VCaP (cell line): ENCODE measurements around the gene FGF19.
A peak's percentile ranks its signal among the peaks of the same experiment; 100 is the strongest.

Source experiments
- H3K27ac ChIP-seq: fragments of 450-650 bp; 2 replicates; pipeline ENCODE4 v1.5.1; 2017
- TF ChIP-seq, protein P1 (sequence below): fragments of 450-650 bp; conservative IDR thresholded peaks from 2 replicates; pipeline ENCODE4 v1.5.1; 2017; ENCODE audit warnings: mild to moderate bottlenecking, moderate library complexity

Gene FGF19

DNA sequence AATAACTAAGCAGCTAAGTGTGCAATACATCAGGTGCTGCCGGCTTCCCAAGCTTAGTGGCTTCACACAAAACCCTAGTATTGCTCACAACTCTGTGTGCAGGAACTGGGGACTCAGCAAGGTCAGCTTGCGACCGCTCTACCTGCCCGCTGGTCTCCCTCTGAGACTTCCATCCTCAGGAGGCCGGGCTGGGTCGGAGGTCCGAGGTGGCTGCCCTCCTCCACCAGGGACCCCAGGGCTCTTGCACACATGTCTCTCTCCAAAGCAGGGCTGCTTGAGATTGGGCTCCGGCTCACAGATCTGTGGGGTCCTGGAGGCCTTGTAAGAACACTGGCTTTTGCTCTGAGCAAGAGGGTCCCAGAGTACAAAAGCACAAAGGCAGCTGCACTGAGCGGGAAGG lies 25.4 kb upstream of the FGF19 start:
- TF ChIP-seq, protein P1, sequence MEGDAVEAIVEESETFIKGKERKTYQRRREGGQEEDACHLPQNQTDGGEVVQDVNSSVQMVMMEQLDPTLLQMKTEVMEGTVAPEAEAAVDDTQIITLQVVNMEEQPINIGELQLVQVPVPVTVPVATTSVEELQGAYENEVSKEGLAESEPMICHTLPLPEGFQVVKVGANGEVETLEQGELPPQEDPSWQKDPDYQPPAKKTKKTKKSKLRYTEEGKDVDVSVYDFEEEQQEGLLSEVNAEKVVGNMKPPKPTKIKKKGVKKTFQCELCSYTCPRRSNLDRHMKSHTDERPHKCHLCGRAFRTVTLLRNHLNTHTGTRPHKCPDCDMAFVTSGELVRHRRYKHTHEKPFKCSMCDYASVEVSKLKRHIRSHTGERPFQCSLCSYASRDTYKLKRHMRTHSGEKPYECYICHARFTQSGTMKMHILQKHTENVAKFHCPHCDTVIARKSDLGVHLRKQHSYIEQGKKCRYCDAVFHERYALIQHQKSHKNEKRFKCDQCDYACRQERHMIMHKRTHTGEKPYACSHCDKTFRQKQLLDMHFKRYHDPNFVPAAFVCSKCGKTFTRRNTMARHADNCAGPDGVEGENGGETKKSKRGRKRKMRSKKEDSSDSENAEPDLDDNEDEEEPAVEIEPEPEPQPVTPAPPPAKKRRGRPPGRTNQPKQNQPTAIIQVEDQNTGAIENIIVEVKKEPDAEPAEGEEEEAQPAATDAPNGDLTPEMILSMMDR: no peak
- no peak overlapping the region for H3K27ac ChIP-seq

- TF ChIP-seq, protein P1: no peak
Measured at GRCh38 chr11:69727266-69727665, 23.4 kb upstream of the FGF19 start.

GRCh38 chr11:69726481-69726880 lies 22.7 kb upstream of the FGF19 start:
- H3K27ac ChIP-seq: no peak overlapping the region
- TF ChIP-seq, protein P1: no peak

More at GRCh38 chr11:69727266-69727665, 23.4 kb upstream of the FGF19 start:
- no peak overlapping the region for H3K27ac ChIP-seq

GRCh38 chr11:69726019-69726418 lies 22.2 kb upstream of the FGF19 start:
- TF ChIP-seq, protein P1: no peak
- no peak overlapping the region for H3K27ac ChIP-seq

GRCh38 chr11:69721745-69722144 lies 17.9 kb upstream of the FGF19 start:
- H3K27ac ChIP-seq: no peak overlapping the region
- TF ChIP-seq, protein P1: peak; percentile 49

- TF ChIP-seq, protein P1: no peak
- H3K27ac ChIP-seq: no peak overlapping the region
Measured at GRCh38 chr11:69721106-69721505, 17.3 kb upstream of the FGF19 start.

- TF ChIP-seq, protein P1: no peak
- H3K27ac ChIP-seq: no peak overlapping the region
Measured at GRCh38 chr11:69718912-69719311, 15.1 kb upstream of the FGF19 start.
